ENCODE data around the gene ELF1.
A peak's percentile ranks its signal among the peaks of the same experiment; 100 is the strongest.

The ELF1 gene

DNA sequence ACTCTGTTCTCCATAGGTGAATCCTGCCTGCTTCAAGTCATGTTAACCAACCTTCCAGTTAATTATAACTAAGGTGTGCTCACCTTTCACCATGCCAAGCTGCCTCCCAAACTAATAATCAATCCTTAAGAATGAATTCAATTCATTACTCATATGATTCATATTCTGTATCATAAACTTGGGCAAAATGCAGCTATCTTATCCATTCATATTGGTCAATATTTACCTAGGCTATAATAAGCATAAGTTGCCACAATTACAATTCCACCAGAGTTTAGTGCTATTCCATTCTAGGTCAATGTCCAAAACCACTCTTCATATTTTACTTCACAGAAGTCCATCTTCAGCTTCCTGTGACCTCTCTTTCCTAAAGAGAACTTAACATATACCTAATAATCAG lies 13.4 kb downstream of the ELF1 start:
- peak overlapping the region; percentile 95 for H3K27ac Mint-ChIP-seq
- no peaks in the 10 kb centered on the region for H3K9me3 Mint-ChIP-seq
- DNase-seq: no peak
- peaks cover 29% of the 10 kb centered on the region for H3K36me3 Mint-ChIP-seq (ENCODE audit: low read depth)
- no peaks in the 10 kb centered on the region for H3K27me3 Mint-ChIP-seq
- H3K4me1 Mint-ChIP-seq (ENCODE audit: low read depth): peaks cover 70% of the 10 kb centered on the region
- H3K4me3 Mint-ChIP-seq: peak overlapping the region; percentile 65

DNA sequence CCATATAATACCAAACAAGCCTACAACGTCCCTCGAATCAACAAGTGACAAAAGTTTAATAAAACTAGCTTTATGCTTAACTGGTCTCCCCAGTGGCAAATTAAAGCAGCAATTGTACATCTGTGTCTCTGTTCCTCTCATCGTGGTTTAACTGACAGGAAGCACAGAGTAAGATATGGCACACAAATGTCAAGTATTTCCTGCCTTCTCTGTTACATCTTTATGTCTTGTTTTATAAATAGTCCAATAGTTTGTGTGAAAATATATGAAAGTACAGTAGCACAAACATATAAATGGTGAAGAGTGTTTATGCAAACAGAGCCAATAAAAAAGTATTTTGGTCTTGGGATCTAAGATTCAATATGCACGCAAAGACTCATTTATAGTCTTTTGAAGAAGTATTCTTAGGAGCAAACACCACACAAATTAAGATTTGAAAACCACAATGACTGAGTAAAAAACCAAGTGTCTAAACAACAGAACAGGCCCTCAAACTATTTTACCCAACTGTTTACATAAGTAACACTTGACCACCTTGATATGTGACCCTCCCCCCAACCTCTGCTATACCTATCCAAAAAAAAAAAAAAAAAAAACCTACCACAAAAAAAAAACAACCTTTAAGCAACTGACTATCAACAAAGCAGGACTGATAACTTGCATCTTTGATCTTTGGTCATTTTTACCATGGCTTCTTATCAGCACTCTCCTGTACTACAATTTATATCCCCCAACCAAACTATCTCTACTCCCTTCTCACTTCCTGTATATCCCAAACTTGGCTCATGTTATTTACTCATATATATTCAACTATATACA lies 14.0 kb downstream of the ELF1 start:
- H3K27ac Mint-ChIP-seq: peak overlapping the region; percentile 95
- H3K36me3 Mint-ChIP-seq (ENCODE audit: low read depth): peaks cover 31% of the 10 kb centered on the region
- H3K4me1 Mint-ChIP-seq (ENCODE audit: low read depth): peaks cover 72% of the 10 kb centered on the region
- no peaks in the 10 kb centered on the region for H3K27me3 Mint-ChIP-seq
- peak overlapping the region; percentile 65 for H3K4me3 Mint-ChIP-seq
- no peak for DNase-seq
- no peaks in the 10 kb centered on the region for H3K9me3 Mint-ChIP-seq

DNA sequence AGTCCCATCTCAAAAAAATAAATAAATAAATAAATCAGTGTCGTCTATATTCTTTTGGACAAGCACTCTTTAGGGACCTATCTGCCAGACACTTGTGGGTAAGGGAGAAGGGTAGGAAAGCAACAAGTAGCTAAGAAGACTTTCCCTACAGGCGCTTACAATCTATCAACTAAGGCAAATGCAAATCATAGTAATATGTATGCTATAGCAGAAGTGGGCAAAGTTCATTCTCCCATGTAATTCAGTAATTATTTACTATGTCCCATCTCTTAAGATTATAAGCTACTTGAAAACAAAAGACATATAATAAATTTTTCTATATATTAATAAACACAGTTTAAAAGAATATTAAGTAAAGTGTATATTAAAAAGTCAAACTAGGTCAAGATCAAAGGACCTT lies 16.5 kb downstream of the ELF1 start:
- Mint-ChIP-seq H3K27ac (peak overlapping the region; percentile 84), H3K9me3 (no peaks in the 10 kb centered on the region)

DNA sequence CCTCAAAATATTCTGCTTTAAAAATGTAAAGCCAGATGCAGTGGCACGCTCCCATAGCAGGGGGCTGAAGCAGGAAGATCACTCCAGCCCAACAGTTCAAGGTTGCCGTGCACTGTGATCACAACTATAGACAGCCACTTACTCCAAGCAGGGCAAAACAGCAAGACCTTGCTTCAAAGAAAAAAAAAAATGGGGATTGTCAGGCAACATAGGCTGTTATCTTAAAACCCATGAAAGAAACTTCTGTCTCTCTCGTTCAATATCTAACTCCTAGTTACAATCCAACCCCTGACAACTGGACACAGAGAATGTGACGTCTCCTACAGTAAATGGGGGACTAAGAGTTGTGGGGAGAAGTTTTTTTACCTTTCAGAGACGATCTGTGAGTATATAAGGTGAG lies 17.4 kb downstream of the ELF1 start:
- H3K36me3 Mint-ChIP-seq (ENCODE audit: low read depth): peaks cover 42% of the 10 kb centered on the region
- no peaks in the 10 kb centered on the region for H3K9me3 Mint-ChIP-seq
- no peak for DNase-seq
- H3K27me3 Mint-ChIP-seq: no peaks in the 10 kb centered on the region
- H3K4me3 Mint-ChIP-seq: no peak overlapping the region
- H3K4me1 Mint-ChIP-seq (ENCODE audit: low read depth): peaks cover 73% of the 10 kb centered on the region
- peak overlapping the region; percentile 84 for H3K27ac Mint-ChIP-seq

More for the DNA sequence above, 16.5 kb downstream of the ELF1 start:
- DNase-seq: no peak
- Mint-ChIP-seq H3K4me1 (ENCODE audit: low read depth) (peaks cover 78% of the 10 kb centered on the region), H3K27me3 (no peaks in the 10 kb centered on the region), H3K36me3 (ENCODE audit: low read depth) (peaks cover 40% of the 10 kb centered on the region), H3K4me3 (no peak overlapping the region)

DNA sequence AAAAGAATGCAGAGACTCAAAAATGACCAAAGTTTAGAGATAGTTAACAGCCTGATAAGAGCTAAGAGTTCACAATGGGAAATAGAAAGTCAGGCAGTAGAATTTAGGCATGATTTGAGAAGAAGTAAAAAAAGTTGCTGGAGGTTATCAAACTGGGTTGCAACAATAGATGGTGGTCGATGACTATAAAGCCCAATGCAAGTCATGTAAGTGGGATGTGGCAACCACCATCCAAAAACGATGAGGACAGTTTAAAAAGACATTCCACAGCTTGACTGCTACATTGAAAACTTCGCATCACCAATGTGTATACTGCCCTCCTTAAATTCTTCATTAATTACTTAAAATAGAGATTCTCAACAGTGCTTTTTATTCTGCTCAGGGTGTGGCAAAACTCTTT lies 19.7 kb downstream of the ELF1 start:
- Mint-ChIP-seq H3K4me3 (no peak overlapping the region), H3K4me1 (ENCODE audit: low read depth) (peaks cover 78% of the 10 kb centered on the region), H3K36me3 (ENCODE audit: low read depth) (peaks cover 53% of the 10 kb centered on the region), H3K27ac (peak overlapping the region; percentile 46), H3K9me3 (no peaks in the 10 kb centered on the region), H3K27me3 (no peaks in the 10 kb centered on the region)
- no peak for DNase-seq

DNA sequence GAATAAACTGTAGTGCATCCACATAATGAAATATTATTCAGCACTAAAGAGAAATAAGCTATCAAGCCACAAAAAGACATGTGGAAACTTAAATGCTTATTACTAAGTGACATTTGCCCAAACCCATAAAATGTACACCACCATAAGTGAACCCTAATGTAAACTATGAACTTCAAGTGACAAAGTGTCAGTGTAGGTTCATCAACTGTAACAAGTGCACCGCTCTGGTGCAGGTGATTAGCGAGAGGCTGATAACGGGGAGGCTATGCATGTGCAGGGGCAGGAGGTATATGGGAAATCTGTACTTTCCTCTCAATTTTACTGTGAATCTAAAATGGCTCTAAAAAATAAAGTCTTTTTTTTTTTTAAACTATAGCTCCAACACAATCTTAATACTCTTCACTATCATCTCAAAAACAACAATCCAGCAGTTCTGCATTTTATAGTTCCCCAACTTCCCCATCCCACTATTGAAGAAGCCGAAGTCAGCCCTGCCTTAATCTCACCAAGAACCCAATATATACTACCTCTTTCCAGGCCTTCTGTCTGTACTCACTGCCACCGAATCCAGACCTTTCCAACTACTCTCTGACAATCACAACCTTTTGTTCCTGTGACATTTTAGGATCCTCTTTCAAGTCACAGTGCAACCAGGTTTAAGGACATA lies 22.6 kb downstream of the ELF1 start:
- H3K36me3 Mint-ChIP-seq (ENCODE audit: low read depth): peaks cover 50% of the 10 kb centered on the region
- DNase-seq: no peak
- H3K4me3 Mint-ChIP-seq: no peak overlapping the region
- H3K27me3 Mint-ChIP-seq: no peaks in the 10 kb centered on the region
- H3K27ac Mint-ChIP-seq: peak overlapping the region; percentile 56
- peaks cover 82% of the 10 kb centered on the region for H3K4me1 Mint-ChIP-seq (ENCODE audit: low read depth)
- no peaks in the 10 kb centered on the region for H3K9me3 Mint-ChIP-seq

DNA sequence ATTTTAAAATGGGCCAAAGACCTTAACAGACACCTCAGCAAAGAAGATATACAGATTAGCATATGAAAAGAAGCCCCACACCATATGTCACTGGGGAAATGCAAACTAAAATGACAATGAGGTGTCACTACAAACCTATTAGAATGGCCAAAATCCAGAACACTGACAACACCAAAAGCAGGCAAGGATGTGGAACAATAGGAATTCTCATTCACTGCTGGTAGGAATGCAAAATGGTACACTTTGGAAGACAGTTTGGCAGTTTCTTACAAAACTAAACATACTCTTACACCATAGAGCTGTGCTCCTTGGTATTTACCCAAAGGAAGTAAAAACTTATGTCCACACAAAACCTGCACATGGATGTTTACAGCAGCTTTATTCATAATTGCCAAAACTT lies 23.1 kb downstream of the ELF1 start:
- Mint-ChIP-seq H3K36me3 (ENCODE audit: low read depth) (peaks cover 46% of the 10 kb centered on the region), H3K27ac (peak overlapping the region; percentile 91), H3K4me3 (no peak overlapping the region), H3K27me3 (no peaks in the 10 kb centered on the region), H3K9me3 (no peaks in the 10 kb centered on the region), H3K4me1 (ENCODE audit: low read depth) (peaks cover 82% of the 10 kb centered on the region)
- DNase-seq: no peak

DNA sequence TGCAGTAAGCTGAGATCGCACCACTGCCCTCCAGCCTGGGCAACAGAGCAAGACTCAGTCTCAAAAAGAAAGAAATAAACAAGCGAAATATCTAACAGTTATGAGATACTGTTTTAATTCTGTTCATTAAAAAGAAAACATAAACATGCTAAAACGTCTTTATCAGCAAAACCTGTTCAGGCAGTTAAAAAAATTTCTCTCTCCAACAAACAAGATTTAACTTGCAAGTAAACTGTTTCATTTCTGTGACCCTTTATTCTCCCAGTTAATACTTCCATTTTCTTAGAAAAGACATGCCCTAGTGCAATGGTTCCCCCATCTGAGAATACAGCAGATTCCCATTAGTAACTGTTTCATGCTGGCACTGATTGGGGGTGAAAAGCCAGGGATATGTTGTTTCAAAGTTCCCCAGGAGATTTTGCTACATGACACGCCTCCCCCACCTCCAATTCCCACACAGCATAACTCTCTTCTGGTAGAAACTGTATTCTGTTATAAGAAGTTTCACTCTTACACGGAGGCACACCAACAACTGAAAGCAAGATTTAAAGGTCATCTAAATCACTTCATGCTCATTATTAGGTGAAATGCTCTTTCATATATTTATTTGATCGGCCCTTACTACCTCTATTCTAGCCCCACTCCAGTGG lies 24.4 kb downstream of the ELF1 start:
- no peak for DNase-seq
- no peaks in the 10 kb centered on the region for H3K9me3 Mint-ChIP-seq
- peak overlapping the region; percentile 91 for H3K27ac Mint-ChIP-seq
- peaks cover 86% of the 10 kb centered on the region for H3K4me1 Mint-ChIP-seq (ENCODE audit: low read depth)
- no peaks in the 10 kb centered on the region for H3K27me3 Mint-ChIP-seq
- peak overlapping the region; percentile 62 for H3K4me3 Mint-ChIP-seq
- H3K36me3 Mint-ChIP-seq (ENCODE audit: low read depth): peaks cover 42% of the 10 kb centered on the region

DNA sequence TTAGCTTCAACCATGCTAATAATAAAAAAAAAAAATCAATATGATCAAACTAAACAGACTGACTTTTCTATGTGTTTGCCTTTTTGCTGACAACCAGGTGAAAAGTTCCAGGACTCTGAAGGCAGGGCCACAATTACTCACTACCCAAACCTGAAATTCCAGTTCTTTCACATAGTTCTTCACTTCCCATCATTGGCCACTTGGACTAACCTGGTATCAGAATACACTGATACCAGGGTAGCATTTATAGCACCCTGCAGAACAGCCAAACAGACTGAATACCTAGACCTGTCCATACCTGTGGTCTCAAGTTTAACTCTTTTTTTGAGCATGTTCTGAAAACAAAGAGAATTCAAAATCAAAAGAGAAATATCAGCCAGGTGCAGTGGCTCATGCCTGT lies 25.1 kb downstream of the ELF1 start:
- Mint-ChIP-seq H3K27ac (peak overlapping the region; percentile 91), H3K4me1 (ENCODE audit: low read depth) (peaks cover 84% of the 10 kb centered on the region), H3K27me3 (no peaks in the 10 kb centered on the region), H3K4me3 (no peak overlapping the region), H3K36me3 (ENCODE audit: low read depth) (peaks cover 35% of the 10 kb centered on the region), H3K9me3 (no peaks in the 10 kb centered on the region)
- no peak for DNase-seq

DNA sequence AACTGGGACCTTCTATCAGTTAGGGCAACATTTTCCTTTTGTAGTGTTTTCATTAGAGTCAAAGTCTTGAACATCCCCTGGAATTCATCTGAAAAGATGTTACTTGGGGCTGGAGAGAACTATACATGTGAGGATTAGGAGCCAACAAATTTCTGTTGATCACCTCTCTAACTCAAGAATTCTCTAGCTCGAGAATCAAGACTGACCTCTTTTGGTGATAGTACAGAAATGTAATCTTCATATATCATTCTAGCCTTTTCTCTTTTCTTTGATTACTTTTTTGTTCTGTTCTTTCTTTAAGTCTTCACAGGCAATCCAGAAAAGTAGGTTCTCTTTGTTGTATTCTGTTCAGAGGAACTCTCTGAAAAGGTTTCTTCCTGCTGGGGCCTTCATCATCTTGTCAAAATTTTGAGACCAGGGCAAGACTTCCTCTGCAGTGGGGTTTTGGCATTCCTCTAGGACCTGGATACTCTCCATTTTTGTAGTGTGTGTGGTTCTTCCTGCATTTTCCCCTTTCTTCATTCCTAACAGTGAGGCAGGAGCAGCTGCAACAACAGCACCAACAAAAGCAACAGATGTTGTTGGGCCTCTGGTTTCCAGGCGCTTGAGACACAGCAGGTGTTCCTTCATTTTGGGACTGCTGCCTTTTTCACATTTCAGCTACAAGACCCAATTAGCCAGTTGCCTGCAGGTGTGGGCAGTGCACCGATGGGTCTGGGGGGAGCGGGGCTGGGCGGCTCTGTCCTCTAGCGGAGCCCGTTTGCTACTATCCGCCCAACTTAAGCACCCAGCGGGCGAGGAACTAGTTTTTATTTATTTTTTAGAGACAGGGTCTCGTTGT lies 26.2 kb downstream of the ELF1 start:
- Mint-ChIP-seq H3K27me3 (no peaks in the 10 kb centered on the region), H3K9me3 (no peaks in the 10 kb centered on the region), H3K4me3 (no peak overlapping the region)

DNA sequence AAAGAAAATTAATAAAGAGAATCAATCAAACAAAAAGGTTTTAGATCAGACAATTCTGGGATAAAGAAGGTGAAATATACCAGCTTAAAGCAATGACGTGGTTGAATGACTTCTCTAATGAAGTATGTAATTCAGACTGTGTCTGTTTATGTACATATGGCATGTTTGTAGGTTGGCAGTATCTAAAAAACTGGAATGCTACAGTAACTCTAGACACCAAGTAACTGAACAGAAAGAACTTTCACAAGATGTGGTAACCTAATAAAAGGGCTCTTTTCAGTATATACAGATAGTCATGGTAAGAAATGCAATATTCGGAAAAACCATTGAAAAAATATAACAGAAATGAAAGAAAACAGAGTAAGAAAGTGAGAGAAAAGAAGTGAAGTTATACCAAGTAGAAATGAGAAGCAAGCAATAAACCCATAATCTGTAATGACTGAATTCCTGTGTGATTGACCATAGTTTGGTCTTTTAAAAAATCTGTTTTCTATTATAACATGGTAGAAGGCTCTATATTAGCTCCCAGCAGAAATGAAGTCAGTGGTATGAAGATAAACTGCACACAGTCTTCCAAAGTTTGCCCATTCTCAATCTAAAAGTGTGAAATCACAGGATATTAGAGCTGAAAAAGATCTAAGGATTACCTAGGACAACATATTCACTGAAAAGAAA lies 31.4 kb downstream of the ELF1 start:
- no peak overlapping the region for H3K4me3 Mint-ChIP-seq

More for the DNA sequence above, 26.2 kb downstream of the ELF1 start:
- no peak for DNase-seq
- Mint-ChIP-seq H3K36me3 (ENCODE audit: low read depth) (peaks cover 31% of the 10 kb centered on the region), H3K4me1 (ENCODE audit: low read depth) (peaks cover 86% of the 10 kb centered on the region), H3K27ac (peak overlapping the region; percentile 91)

DNA sequence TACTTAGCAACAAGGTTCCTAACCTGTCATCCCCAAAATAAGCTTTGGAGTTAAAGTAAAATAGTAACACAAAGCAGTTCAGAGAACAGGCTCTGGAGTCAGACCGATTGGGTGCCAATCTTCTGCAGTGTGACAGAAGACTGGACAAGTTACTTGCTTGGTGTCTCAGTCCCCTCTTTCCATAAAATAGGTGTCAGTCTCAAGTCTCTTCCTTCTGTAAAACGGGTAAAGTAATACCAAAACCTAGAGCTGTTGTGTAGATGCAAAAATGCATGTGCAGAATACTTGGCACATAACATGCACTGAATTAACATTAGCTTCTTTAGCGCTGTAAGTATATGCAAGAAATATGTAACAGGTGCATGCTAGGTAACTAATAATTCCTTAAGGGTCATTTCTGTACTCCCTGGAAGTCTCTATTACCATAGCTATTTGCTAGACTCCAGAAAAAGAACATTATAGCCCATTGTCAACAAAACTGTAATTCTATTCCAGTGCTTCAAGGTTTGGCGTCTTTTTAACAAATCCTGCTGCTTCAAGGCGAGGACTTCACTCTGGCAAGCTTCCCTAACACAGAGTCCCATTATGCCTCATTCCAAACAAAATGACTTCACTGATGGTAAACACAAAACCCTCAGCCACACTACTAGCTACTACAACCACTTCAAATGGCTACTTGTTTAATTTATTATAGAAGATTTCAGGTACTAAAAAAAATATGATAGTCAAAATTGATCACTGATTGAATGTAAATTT lies 32.8 kb downstream of the ELF1 start:
- Mint-ChIP-seq H3K4me1 (ENCODE audit: low read depth) (peaks cover 77% of the 10 kb centered on the region), H3K4me3 (peak overlapping the region; percentile 81), H3K27ac (peak overlapping the region; percentile 98), H3K9me3 (no peaks in the 10 kb centered on the region), H3K27me3 (no peaks in the 10 kb centered on the region), H3K36me3 (ENCODE audit: low read depth) (peaks cover 17% of the 10 kb centered on the region)
- no peak for DNase-seq

More for the DNA sequence above, 31.4 kb downstream of the ELF1 start:
- no peak for DNase-seq
- H3K27ac Mint-ChIP-seq: peak overlapping the region; percentile 81
- no peaks in the 10 kb centered on the region for H3K27me3 Mint-ChIP-seq
- no peaks in the 10 kb centered on the region for H3K9me3 Mint-ChIP-seq
- H3K4me1 Mint-ChIP-seq (ENCODE audit: low read depth): peaks cover 81% of the 10 kb centered on the region
- H3K36me3 Mint-ChIP-seq (ENCODE audit: low read depth): peaks cover 7% of the 10 kb centered on the region

DNA sequence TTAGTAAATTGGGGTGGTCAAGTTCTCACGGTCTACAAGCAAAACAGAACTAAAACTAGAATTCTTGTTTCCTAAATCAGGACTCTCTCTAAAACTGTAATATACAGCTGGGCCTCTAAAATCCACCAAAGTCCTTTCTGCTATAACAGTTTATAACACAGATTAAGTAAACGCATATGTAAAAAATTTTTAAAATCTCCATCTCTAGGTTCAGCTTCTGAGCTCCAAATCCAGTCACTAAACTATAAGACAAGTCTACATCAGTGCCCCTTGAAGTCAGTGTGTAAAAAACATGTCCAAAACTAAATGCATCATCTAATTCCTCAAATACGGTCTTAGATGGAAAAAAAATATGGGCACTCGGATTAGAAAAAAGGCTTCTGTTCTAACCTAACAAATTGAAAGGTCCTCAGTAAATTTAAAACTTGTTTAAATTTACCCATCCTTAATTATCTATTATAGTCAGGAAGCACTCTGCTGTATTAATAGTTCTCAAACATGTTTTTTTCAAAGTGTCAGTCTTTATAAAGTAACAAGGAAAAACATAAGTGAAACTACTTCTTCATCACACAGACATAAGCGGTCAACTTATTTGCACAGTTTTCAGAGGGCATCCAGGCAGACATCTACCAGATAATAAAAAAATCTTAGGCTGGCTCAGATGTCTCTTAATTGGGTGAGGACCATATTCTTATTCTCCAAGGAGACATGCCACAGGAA lies 33.6 kb downstream of the ELF1 start:
- no peak for DNase-seq
- H3K27ac Mint-ChIP-seq: peak overlapping the region; percentile 98
- H3K9me3 Mint-ChIP-seq: no peaks in the 10 kb centered on the region
- peaks cover 17% of the 10 kb centered on the region for H3K36me3 Mint-ChIP-seq (ENCODE audit: low read depth)
- H3K27me3 Mint-ChIP-seq: no peaks in the 10 kb centered on the region
- H3K4me1 Mint-ChIP-seq (ENCODE audit: low read depth): peaks cover 75% of the 10 kb centered on the region
- peak overlapping the region; percentile 81 for H3K4me3 Mint-ChIP-seq

All from activated T-cell treated with anti-CD3 and anti-CD28 coated beads, Interleukin-2, amount 50 U/mL, for 24 hours (primary cell).